ENCODE measurements around the gene SLC22A5.
A peak's percentile ranks its signal among the peaks of the same experiment; 100 is the strongest.
"Not testable (repeated sequence)": the region's sequence is repeated elsewhere in the genome, so short reads cannot be mapped to it uniquely, and the experiment has no call there.

The SLC22A5 gene

GRCh38 chr5:132411304-132412013 is 41.9 kb downstream of the SLC22A5 start:
- peak; percentile 44 for DNase-seq (ENCODE audit: extremely low read depth, insufficient read length)
- Histone ChIP-seq H3K36me3 (ENCODE audit: control insufficient read depth, insufficient read depth, low read length) (no peaks in the 10 kb centered on the region), H3K4me3 (replicated peaks; ENCODE audit: low read depth, low read length) (peak overlapping the region; percentile 90), H3K27me3 (replicated peaks; ENCODE audit: control insufficient read depth, insufficient read depth, low read length) (no peaks in the 10 kb centered on the region)
- TF ChIP-seq CTCF (IDR thresholded peaks at IDR 0.05; ENCODE audit: insufficient read depth, low read length, poor library complexity, severe bottlenecking): no peak

- no peak for TF ChIP-seq CTCF (IDR thresholded peaks at IDR 0.05; ENCODE audit: insufficient read depth, low read length, poor library complexity, severe bottlenecking)
- H3K27me3 ChIP-seq (replicated peaks; ENCODE audit: control insufficient read depth, insufficient read depth, low read length): no peaks in the 10 kb centered on the region
- H3K36me3 ChIP-seq (ENCODE audit: control insufficient read depth, insufficient read depth, low read length): peaks cover 2% of the 10 kb centered on the region
- no peak for DNase-seq (ENCODE audit: extremely low read depth, insufficient read length)
- H3K4me3 ChIP-seq (replicated peaks; ENCODE audit: low read depth, low read length): peak overlapping the region; percentile 90; the same call in 1 of the 2 replicates
Measured at GRCh38 chr5:132413567-132413966, 44.1 kb downstream of the SLC22A5 start.

GRCh38 chr5:132414634-132415378 is 45.3 kb downstream of the SLC22A5 start:
- DNase-seq (ENCODE audit: extremely low read depth, insufficient read length): peak; percentile 43
- Histone ChIP-seq H3K36me3 (ENCODE audit: control insufficient read depth, insufficient read depth, low read length) (peaks cover 2% of the 10 kb centered on the region), H3K4me3 (replicated peaks; ENCODE audit: low read depth, low read length) (peak overlapping the region; percentile 45), H3K27me3 (replicated peaks; ENCODE audit: control insufficient read depth, insufficient read depth, low read length) (no peaks in the 10 kb centered on the region)
- no peak for TF ChIP-seq CTCF (IDR thresholded peaks at IDR 0.05; ENCODE audit: insufficient read depth, low read length, poor library complexity, severe bottlenecking)

GRCh38 chr5:132415516-132415915 is 46.0 kb downstream of the SLC22A5 start:
- H3K4me3 ChIP-seq (replicated peaks; ENCODE audit: low read depth, low read length): peak overlapping the region; percentile 45
- not testable (repeated sequence) for H3K27me3 ChIP-seq (replicated peaks; ENCODE audit: control insufficient read depth, insufficient read depth, low read length); DNase-seq (ENCODE audit: extremely low read depth, insufficient read length); H3K36me3 ChIP-seq (ENCODE audit: control insufficient read depth, insufficient read depth, low read length)

- Histone ChIP-seq H3K36me3 (ENCODE audit: control insufficient read depth, insufficient read depth, low read length) (peaks cover 5% of the 10 kb centered on the region), H3K4me3 (replicated peaks; ENCODE audit: low read depth, low read length) (no peak overlapping the region), H3K27me3 (replicated peaks; ENCODE audit: control insufficient read depth, insufficient read depth, low read length) (no peaks in the 10 kb centered on the region)
- DNase-seq (ENCODE audit: extremely low read depth, insufficient read length): no peak
- no peak for TF ChIP-seq CTCF (IDR thresholded peaks at IDR 0.05; ENCODE audit: insufficient read depth, low read length, poor library complexity, severe bottlenecking)
Measured at GRCh38 chr5:132416306-132417009, 46.9 kb downstream of the SLC22A5 start.

- H3K27me3 ChIP-seq (replicated peaks; ENCODE audit: control insufficient read depth, insufficient read depth, low read length): no peaks in the 10 kb centered on the region
- DNase-seq (ENCODE audit: extremely low read depth, insufficient read length): no peak
- no peak for TF ChIP-seq CTCF (IDR thresholded peaks at IDR 0.05; ENCODE audit: insufficient read depth, low read length, poor library complexity, severe bottlenecking)
- peaks cover 5% of the 10 kb centered on the region for H3K36me3 ChIP-seq (ENCODE audit: control insufficient read depth, insufficient read depth, low read length)
- H3K4me3 ChIP-seq (replicated peaks; ENCODE audit: low read depth, low read length): no peak overlapping the region
Measured at GRCh38 chr5:132417010-132417439, 47.5 kb downstream of the SLC22A5 start.
